Stomach (tissue), 9 donors: ENCODE measurements around the gene SLC8B1. TPM values are rescaled to one million over a fixed set of nuclear protein-coding genes. Genes with fewer than 3 reads are reported as not detected.

ENCODE experiments used
- DNase-seq, 2 donors: peaks; one replicate each; pipeline versions ENCODE4 v3.0.0 to v3.0.0-alpha.2; 2013 to 2019
- H3K27ac ChIP-seq, 5 donors: fragments of 200-600 bp in 4 of 5; sonication (generic) in 4 of 5; one replicate each; pipeline ENCODE4 v1.5.1; 2013 to 2019; ENCODE audit warnings: mild to moderate bottlenecking in 1 of 5, moderate library complexity in 1 of 5
- H3K27me3 ChIP-seq, 3 donors: fragments of 200-600 bp; sonication (generic); one replicate each; pipeline ENCODE4 v1.5.1; 2017 to 2019; ENCODE audit warnings: mixed run types in 1 of 3
- H3K36me3 ChIP-seq, 4 donors: fragments of 200-600 bp; sonication (generic); 1 replicate in 3 of 4; 2 replicates in 1 of 4; pipeline ENCODE4 v1.5.1; 2016 to 2019
- H3K4me1 ChIP-seq, 4 donors: fragments of 200-600 bp; sonication (generic); one replicate each; pipeline ENCODE4 v1.5.1; 2016 to 2019
- H3K4me3 ChIP-seq, 4 donors: fragments of 200-600 bp; sonication (generic) in 3 of 4; one replicate each; pipeline ENCODE4 v1.5.1; 2016 to 2019; ENCODE audit warnings: mild to moderate bottlenecking in 1 of 4
- H3K9me3 ChIP-seq, 4 donors: fragments of 200-600 bp; sonication (generic); one replicate each; pipeline ENCODE4 v1.5.1; 2016 to 2019
- CTCF ChIP-seq, 7 experiments: fragments of 450-650 bp in 4 of 7; fragments of 200-600 bp in 3 of 7; sonication (generic) in 3 of 7; IDR thresholded peaks; one replicate each; pipeline ENCODE4 v1.5.1; 2016 to 2019; ENCODE audit warnings: antibody characterized with exemption in 7 of 7, control low read depth in 2 of 7, mild to moderate bottlenecking in 1 of 7
- EP300 ChIP-seq: sonication (generic); formaldehyde crosslinking; IDR thresholded peaks from one replicate; pipeline ENCODE4 v1.6.1; 2017; ENCODE audit warnings: antibody characterized with exemption
- POLR2A ChIP-seq, 4 donors: fragments of 450-650 bp; IDR thresholded peaks; one replicate each; pipeline ENCODE4 v1.6.1; 2016; ENCODE audit warnings: antibody characterized with exemption in 4 of 4, control low read depth in 2 of 4, mild to moderate bottlenecking in 1 of 4, moderate library complexity in 1 of 4
- POLR2AphosphoS5 ChIP-seq, 3 donors: sonication (generic); formaldehyde crosslinking; IDR thresholded peaks; one replicate each; pipeline ENCODE4 v1.6.1; 2016; ENCODE audit warnings: antibody characterized with exemption in 3 of 3
- WGBS, 5 donors: extraction: QIAGEN DNeasy Blood & Tissue Kit in 3 of 5; methylation state at CpG; one replicate each; pipeline versions ENCODE4 v1.1.5 to v1.1.7; 2013 to 2018; 5-methylcytosine and 5-hydroxymethylcytosine counted together
- intact Hi-C: fragments of 100-400 bp; cut with DNase I; formaldehyde crosslinking; loops from one replicate; pipeline ENCODE4 v1.15.1; 2023; ENCODE audit warnings: low total_unique reads
- polyA plus RNA-seq, 3 donors: library from polyadenylated mRNA; stranded (reverse); fragments of 200-250 nt; gene quantifications; one replicate each; pipeline ENCODE4 v1.2.3, GENCODE V29; 2013
- total RNA-seq, 5 donors: library from RNA; depleted of rRNA; stranded (reverse); fragments of >200 nt; gene quantifications; one replicate each; pipeline versions ENCODE4 v1.1.0 to v1.2.3, GENCODE V29; 2014 to 2016
- donor health status: healthy with polysubstance abuse.
- donor health status: Bipolar disorder and iron deficiency.
- donor health status: healthy.

SLC8B1 gene
- total and polyA plus RNA-seq, 8 donors: 9.0 to 167 (median 18.6) TPM

GRCh38 chr12:113301811-113302210 lies 33.1 kb downstream of the SLC8B1 start:
- 91 to 95% (median 93%) methylated on average over 6 of the region's 6 CpGs for WGBS, 5 donors

GRCh38 chr12:113299619-113300237 lies 35.2 kb downstream of the SLC8B1 start:
- H3K9me3 ChIP-seq: no peaks in the 10 kb centered on the region
- intact Hi-C loops: no loop called here
- peaks cover 28 to 87% (median 78%) of the 10 kb centered on the region in 4 donors for H3K36me3 ChIP-seq
- peak; percentile 32 to 67 for DNase-seq
- no peak overlapping the region for H3K4me3 ChIP-seq
- TF ChIP-seq POLR2A (IDR thresholded peaks at IDR 0.05) (no peak), POLR2AphosphoS5 (IDR thresholded peaks at IDR 0.05) (no peak), EP300 (no peak), CTCF (IDR thresholded peaks at IDR 0.05) (no peak)
- peaks cover 5 to 24% (median 13%) of the 10 kb centered on the region in 4 donors for H3K4me1 ChIP-seq
- H3K27ac ChIP-seq: peak overlapping the region; percentile 8 to 62 (median 40)
- WGBS, 5 donors: 32 to 45% (median 40%) methylated on average over 7 to 14 of the region's 14 CpGs
- no peaks in the 10 kb centered on the region for H3K27me3 ChIP-seq

More at GRCh38 chr12:113301811-113302210, 33.1 kb downstream of the SLC8B1 start:
- Histone ChIP-seq H3K4me1 (peaks cover 5 to 24% (median 13%) of the 10 kb centered on the region in 4 donors), H3K36me3 (peaks cover 30 to 87% (median 79%) of the 10 kb centered on the region in 4 donors), H3K9me3 (no peaks in the 10 kb centered on the region), H3K27ac (no peak overlapping the region), H3K27me3 (no peaks in the 10 kb centered on the region), H3K4me3 (no peak overlapping the region)
- intact Hi-C loops: no loop called here
- TF ChIP-seq POLR2A (IDR thresholded peaks at IDR 0.05) (no peak), CTCF (IDR thresholded peaks at IDR 0.05) (no peak), POLR2AphosphoS5 (IDR thresholded peaks at IDR 0.05) (no peak), EP300 (no peak)
- DNase-seq: no peak

GRCh38 chr12:113298861-113299545 lies 35.9 kb downstream of the SLC8B1 start:
- Histone ChIP-seq H3K36me3 (peaks cover 27 to 87% (median 78%) of the 10 kb centered on the region in 4 donors), H3K27me3 (no peaks in the 10 kb centered on the region), H3K4me1 (peaks cover 5 to 24% (median 13%) of the 10 kb centered on the region in 4 donors), H3K9me3 (no peaks in the 10 kb centered on the region), H3K27ac (peak overlapping the region in 4 of 5 donors; percentile 35 to 62 (median 50)), H3K4me3 (no peak overlapping the region)
- WGBS, 5 donors: 67 to 82% (median 80%) methylated on average over 18 to 20 of the region's 20 CpGs
- no peak for DNase-seq
- TF ChIP-seq EP300: no peak
- no peak for TF ChIP-seq POLR2AphosphoS5 (IDR thresholded peaks at IDR 0.05)
- TF ChIP-seq CTCF (IDR thresholded peaks at IDR 0.05): no peak
- no peak for TF ChIP-seq POLR2A (IDR thresholded peaks at IDR 0.05)
- intact Hi-C loops: no loop called here

GRCh38 chr12:113298472-113298817 lies 36.5 kb downstream of the SLC8B1 start:
- WGBS, 5 donors: 76 to 89% (median 77%) methylated on average over 5 of the region's 5 CpGs
- TF ChIP-seq POLR2AphosphoS5 (IDR thresholded peaks at IDR 0.05): no peak
- no peak for TF ChIP-seq CTCF (IDR thresholded peaks at IDR 0.05)
- TF ChIP-seq EP300: no peak
- no peak for TF ChIP-seq POLR2A (IDR thresholded peaks at IDR 0.05)
- no peak for DNase-seq
- Histone ChIP-seq H3K9me3 (no peaks in the 10 kb centered on the region), H3K27ac (peak overlapping the region in 3 of 5 donors; percentile 16 to 61 (median 24)), H3K4me1 (peaks cover 5 to 24% (median 13%) of the 10 kb centered on the region in 4 donors), H3K4me3 (no peak overlapping the region), H3K27me3 (no peaks in the 10 kb centered on the region), H3K36me3 (peaks cover 30 to 87% (median 80%) of the 10 kb centered on the region in 4 donors)
- intact Hi-C loops: no loop called here
